Body of pancreas (tissue), 4 donors: Measurements from ENCODE around the gene ADGRF3.

ENCODE experiments used
- POLR2A ChIP-seq, 3 donors: fragments of 450-650 bp; IDR thresholded peaks; one replicate each; pipeline ENCODE4 v1.6.1; 2016; ENCODE audit warnings: antibody characterized with exemption in 3 of 3, mild to moderate bottlenecking in 2 of 3
- TF ChIP-seq, protein P1 (sequence below), 7 experiments: fragments of 450-650 bp in 4 of 7; fragments of 200-600 bp in 3 of 7; sonication (generic) in 3 of 7; IDR thresholded peaks; one replicate each; pipeline ENCODE4 v1.5.1; 2016 to 2019; ENCODE audit warnings: antibody characterized with exemption in 7 of 7

DNA sequence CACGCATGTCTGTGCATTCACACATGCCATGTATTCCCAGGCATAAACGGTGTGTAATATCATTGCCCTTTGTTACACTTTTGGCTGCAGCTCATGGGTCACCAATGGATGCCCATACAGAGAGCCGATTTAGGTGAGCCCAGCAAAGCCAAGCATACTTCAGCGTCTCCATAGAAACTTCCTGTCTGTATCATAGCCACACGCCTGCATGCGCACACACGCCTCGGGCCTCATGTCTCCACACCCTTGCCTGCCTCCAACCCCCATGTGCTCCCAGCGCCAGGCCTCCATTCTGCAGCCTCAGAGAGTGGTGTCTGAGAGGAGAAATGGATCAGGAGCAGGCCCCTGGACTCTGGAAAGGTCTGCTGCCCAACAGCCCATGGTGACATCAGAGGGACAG, 34.1 kb downstream of the ADGRF3 start:
- no peak for TF ChIP-seq POLR2A (IDR thresholded peaks at IDR 0.05)
- TF ChIP-seq, protein P1, sequence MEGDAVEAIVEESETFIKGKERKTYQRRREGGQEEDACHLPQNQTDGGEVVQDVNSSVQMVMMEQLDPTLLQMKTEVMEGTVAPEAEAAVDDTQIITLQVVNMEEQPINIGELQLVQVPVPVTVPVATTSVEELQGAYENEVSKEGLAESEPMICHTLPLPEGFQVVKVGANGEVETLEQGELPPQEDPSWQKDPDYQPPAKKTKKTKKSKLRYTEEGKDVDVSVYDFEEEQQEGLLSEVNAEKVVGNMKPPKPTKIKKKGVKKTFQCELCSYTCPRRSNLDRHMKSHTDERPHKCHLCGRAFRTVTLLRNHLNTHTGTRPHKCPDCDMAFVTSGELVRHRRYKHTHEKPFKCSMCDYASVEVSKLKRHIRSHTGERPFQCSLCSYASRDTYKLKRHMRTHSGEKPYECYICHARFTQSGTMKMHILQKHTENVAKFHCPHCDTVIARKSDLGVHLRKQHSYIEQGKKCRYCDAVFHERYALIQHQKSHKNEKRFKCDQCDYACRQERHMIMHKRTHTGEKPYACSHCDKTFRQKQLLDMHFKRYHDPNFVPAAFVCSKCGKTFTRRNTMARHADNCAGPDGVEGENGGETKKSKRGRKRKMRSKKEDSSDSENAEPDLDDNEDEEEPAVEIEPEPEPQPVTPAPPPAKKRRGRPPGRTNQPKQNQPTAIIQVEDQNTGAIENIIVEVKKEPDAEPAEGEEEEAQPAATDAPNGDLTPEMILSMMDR (IDR thresholded peaks at IDR 0.05): no peak
